ENCODE measurements around the gene GAL3ST2.
"Not testable (repeated sequence)": the region's sequence is repeated elsewhere in the genome, so short reads cannot be mapped to it uniquely, and the experiment has no call there.

The GAL3ST2 gene

DNA sequence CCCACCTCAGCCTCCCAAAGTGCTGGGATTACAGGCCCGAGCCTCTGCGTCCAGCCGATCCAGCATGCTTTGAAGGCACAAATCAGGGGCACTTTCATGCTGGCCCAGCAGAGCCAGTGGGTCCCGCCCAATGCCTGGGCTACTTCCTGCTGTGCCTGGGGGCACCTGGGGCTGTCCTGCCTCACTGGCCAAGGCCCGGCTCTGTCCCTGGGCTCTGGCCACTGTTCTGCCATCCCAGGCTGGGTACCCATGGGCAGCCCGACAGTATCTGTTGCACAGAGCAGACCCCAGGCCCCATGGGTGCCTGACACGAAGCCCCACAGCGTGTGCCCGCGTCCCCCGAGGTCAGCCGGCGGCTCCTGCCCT lies 6.8 kb upstream of the GAL3ST2 start:
- no peak for DNase-seq

- no peak for DNase-seq
Measured at GRCh38 chr2:241770185-241770935, 6.3 kb upstream of the GAL3ST2 start.

- no peak for DNase-seq
Measured at GRCh38 chr2:241770936-241771285, 5.7 kb upstream of the GAL3ST2 start.

DNA sequence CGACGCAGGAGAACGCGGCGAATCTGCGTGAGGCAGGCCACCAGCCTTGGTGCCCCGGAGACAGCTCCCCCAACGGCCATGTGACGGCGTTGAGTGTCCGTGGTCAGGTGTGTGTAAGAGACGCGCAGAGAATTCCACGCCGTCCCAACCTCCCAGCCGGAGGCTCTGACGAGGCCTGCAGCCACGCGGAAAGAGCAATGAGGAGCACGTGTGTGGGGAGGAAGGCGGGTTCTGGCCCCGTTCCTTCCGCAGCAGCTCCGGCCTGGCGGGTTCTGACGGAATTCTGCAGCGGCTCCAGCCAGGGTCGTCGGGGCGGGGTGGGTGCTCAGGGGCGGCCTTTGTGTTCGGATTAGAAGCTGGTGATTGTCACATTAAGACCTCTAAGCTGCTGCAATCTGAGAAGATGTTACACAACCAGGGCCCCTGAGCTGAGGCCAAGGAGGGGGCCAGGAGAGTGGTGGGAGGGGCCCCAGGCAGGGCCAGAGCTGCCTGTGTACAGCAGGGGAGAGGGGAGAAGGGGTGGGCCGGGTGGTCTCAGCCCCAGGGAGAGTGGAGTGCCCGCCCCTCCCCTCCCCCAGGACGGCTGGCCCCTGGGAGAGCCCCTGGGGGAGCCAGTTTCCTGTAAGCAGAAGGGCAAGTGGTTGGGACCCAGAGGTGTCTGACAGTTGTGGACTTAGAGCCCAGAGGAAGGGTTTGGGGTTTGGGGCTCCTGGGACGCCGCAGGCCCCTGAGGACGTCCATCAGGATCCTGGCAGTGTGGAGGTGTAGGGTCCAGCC lies 5.1 kb upstream of the GAL3ST2 start:
- DNase-seq = no peak

- DNase-seq = no peak
Measured at GRCh38 chr2:241772063-241772499, 4.5 kb upstream of the GAL3ST2 start.

- no peak for DNase-seq
Measured at GRCh38 chr2:241773511-241774418, 2.9 kb upstream of the GAL3ST2 start.

DNA sequence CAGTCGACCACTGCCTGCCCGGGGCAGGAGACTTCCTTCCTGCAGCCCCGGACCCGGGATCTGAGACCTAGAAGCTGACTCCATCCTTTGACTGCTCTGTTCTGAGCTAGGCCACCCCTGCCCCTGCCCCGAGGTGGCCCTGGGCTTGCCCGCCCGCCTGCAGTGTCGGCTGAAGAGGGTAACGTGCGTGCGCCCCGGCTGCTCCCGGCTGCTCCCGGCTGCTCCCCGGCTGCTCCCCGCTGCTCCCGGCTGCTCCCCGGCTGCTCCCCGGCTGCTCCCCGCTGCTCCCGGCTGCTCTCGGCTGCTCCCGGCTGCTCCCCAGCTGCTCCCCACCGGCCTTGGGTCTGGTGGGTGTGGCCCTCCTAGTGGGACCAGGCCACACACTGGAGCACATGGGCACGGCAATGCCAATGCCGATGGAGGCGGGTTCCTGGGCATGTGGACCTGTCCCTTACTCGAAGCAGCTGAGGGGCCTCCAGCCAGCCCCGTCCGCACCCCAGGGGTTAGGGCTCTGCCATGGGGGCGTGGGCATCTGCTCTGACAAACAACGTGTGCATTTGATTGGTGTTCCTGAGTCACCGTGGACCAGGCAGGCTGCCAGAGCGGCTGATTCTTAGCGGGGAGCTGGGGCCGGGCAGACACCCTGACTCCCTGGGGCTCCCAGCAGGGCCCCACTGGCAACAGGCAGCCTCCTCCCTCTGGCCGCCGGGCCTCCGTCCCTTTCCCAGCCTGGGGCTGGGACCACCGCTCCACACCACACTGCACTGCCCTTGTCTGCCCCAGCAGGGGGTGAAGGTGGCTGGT lies 2.0 kb upstream of the GAL3ST2 start:
- peak; percentile 80 for DNase-seq

- no peak for DNase-seq
Measured at GRCh38 chr2:241775223-241776177, 1.1 kb upstream of the GAL3ST2 start.

- no peak for DNase-seq
Measured at GRCh38 chr2:241777170-241777685, 606 bp downstream of the GAL3ST2 start.

GRCh38 chr2:241777686-241778627 lies 1.3 kb downstream of the GAL3ST2 start:
- DNase-seq = no peak

- DNase-seq = no peak
Measured at GRCh38 chr2:241780939-241781569, 4.4 kb downstream of the GAL3ST2 start.

GRCh38 chr2:241782053-241782452 lies 5.4 kb downstream of the GAL3ST2 start:
- not testable (repeated sequence) for DNase-seq

GRCh38 chr2:241788135-241788534 lies 11.5 kb downstream of the GAL3ST2 start:
- no peak for DNase-seq

GRCh38 chr2:241788572-241788971 lies 11.9 kb downstream of the GAL3ST2 start:
- no peak for DNase-seq

GRCh38 chr2:241791385-241791784 lies 14.8 kb downstream of the GAL3ST2 start:
- DNase-seq = peak; percentile 22

- DNase-seq = no peak
Measured at GRCh38 chr2:241793385-241793784, 16.8 kb downstream of the GAL3ST2 start.

DNA sequence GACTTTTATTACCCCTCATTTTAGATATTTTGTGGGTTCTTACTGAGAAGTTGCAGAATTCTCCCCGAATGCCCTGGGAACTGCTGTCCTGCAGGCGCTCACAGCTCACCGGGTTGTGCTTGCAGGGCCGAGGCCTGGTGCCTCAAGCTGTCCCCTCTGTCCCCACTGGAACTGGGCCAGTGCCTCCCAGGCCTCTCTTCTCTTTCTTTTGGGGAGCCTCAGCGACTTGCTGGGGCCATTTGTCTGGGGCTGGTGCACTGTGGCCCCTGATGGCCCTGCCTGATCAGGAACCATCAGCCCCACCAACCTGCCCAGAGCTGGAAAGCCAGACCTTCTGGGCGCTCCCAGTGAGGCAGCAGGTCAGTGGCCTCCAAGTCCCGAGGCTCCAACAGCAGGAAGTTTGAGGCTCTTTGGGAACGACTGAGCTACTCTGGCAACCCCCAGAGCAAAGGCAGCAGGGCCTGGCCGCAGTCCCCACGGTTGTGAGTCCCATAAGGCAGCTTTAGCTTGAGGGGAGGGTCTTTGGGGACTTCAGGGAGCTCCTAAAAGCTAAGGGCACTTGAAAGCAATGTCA lies 17.7 kb downstream of the GAL3ST2 start:
- no peak for DNase-seq

DNA sequence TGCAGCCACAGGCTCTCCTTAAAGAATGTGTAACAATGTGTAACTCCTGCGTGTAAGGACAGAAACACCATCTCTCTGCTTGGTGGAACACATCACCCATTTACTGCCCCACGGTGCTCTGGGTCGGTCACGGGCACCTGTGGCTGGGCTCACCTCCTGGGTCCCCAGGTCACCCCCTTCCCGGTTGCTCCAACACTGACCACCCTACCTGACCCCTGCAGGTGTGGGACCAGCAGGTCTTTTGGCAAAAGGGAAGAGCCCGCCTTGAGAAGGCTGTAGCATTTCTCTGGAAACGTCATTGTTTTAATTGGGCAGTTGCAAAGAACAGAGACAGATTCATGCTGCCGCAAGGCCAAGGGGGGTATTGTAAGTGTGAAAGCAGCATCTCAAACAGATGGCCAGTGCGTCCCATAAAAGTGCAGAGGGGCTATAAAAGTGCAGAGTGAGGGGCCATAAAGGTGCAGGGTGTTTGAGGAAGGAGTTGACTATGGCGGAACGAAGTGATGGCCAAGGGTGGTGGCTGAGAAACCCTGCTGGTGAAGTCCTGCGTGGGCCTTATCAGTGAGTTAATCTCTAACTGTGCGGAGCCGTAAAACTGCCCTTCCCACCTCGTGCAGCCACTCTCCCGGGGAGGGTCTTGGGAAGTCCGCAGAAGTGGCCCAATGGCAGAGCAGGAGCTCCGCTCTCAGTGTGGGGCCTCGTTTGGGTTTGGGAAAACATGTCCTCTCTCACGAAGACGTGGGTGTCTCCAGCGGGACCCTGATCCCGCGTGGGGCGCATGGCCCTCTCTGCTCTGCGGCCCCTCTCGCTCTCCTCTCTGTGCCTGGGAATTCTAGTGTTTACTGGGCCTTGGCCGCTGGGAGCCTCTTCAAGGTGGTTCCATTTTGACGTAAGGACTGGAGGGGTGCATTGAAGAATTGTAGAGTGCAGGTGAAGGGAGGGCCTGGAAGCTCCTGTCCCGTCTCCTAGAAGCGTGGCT lies 18.7 kb downstream of the GAL3ST2 start:
- no peak for DNase-seq

Data from EL (cell line).